HG03520 (cell line): ENCODE data around the gene DMP1.
"Not testable (repeated sequence)": the region's sequence is repeated elsewhere in the genome, so short reads cannot be mapped to it uniquely, and the experiment has no call there.

ENCODE experiments used
- ATAC-seq: cut with Tn5 transposase; IDR thresholded peaks from one replicate; pipeline ENCODE4 v1.9.1; 2021; ENCODE audit warnings: mild to moderate bottlenecking, moderate library complexity; ENCODE audit not compliant: unreplicated experiment

DMP1 gene

GRCh38 chr4:87680271-87680670, 30.2 kb downstream of the DMP1 start:
- ATAC-seq, result no peak

- ATAC-seq, result no peak
Observed at GRCh38 chr4:87688316-87688715, 38.2 kb downstream of the DMP1 start.

- not testable (repeated sequence) for ATAC-seq
Observed at GRCh38 chr4:87690947-87691346, 40.9 kb downstream of the DMP1 start.

DNA sequence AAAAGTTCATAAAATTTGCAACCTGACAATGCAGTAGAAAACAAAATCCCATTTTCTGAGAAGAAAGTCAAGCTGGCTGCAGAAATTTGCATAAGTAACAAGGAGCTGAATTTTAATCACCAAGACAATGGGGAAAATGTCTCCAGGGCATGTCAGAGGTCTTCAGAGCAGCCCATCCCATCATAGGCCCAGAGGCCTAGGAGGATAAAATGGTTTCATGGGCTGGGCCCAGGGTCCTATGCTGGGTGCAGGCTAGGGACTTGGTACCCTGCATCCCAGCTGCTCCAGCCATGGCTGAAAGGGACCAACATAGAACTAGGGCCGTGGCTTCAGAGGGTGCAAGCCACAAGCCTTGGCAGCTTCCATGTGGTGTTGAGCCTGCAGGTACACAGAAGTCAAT, 42.0 kb downstream of the DMP1 start:
- ATAC-seq, result not testable (repeated sequence)

DNA sequence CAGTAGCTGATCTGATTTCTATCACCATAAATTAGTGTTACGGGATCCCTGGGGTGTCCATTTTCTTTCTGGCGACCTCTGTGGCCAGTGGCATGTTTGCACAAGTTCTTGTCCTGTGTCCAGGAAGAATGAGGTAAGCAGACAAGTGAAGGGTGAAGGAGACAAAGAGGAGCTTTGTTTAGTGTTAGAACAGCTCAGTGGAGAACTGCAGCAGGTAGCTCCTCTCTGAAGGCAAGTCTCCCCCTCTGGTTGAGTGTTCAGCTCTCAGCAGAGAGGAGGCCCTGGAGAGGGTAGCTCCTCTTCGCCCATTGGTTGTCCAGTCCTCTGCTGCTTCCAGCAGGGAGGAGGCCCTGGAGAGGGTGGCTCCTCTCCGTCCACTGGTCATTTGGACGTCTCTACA, 47.2 kb downstream of the DMP1 start:
- no peak for ATAC-seq

DNA sequence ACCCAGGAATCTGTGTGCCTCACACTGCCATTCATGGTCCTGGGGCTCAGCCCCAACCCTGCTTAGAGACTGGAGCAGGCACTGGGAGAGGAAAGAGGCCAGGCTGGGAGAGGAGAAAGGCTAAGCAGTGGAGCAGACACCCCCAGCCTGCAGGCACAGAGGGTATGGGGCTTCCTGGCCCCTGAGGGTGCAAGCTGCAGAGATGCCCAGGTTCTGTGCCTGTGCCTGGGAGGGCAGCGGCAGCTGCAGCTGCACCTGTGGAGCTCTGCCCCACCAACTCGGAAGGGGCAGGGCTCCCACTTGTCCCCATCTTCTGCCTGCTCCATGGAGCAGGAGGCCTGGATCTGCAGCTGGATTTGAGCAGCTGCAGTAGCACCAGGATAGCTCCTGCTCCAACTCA, 47.9 kb downstream of the DMP1 start:
- ATAC-seq, result no peak

DNA sequence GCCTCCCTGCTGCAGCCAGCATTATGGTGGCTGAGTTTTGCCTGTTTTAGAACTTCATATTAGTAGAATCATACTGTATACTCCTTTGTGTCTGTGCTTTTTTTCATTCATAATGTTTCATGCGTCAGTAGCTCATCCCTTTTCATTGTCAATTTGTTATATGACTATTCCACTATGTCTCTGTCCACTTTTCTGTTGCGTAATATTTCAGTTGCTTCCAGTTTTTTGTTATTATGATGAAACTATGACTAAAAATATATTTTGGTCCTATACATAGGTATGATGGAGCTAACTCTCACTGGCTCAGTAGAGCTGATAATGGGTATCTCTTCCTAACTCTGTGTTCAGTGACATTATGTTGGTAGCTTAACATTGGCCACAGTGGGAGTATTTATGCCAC, 48.3 kb downstream of the DMP1 start:
- ATAC-seq, result no peak

GRCh38 chr4:87704001-87704400, 53.9 kb downstream of the DMP1 start:
- ATAC-seq, result no peak

DNA sequence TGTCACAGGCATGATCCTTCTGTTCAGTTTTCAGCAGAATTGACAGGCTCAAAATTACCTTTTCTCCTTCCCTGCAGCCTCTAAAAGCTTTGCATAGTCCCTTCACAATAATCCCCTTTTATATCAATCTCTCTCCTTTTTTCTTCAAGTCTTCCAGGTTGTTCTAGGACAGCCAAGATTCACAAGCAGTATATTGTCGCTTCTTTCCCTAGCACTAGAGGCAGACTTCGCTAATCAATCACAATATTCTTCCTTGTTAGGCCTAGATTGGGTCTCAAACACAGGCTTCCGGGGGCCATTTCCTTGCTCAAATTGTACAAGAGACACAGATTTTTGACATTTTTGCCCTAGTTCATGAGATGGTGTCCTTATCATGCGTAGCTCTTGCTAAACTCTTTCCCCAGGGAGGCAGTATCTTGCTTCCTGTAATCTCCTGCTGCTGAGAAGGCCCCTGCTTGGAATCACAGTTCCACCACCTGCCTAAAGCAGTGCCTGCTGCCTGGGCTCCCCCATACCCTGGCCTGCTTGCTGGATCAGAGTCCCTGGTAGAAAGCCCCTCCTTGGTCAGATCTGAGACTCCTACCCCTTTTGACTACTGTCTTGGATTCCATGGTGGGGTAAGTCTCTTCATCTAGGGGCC, 57.3 kb downstream of the DMP1 start:
- no peak for ATAC-seq
